OCI-LY3 (cell line): ENCODE results near the gene PPP1R3C.

Experiments used
- CTCF ChIP-seq: fragments of 200-600, 300-600 bp; sonication (generic); IDR thresholded peaks from 2 replicates; pipeline ENCODE4 v1.5.1; 2014; ENCODE audit warnings: antibody characterized with exemption, low read length, low read depth
- EZH2phosphoT487 ChIP-seq: fragments of 200-600 bp; shearing (Covaris generic); IDR thresholded peaks from 2 replicates; pipeline ENCODE4 v1.6.1; 2018; ENCODE audit warnings: antibody characterized with exemption, mixed run types, low read depth

- TF ChIP-seq CTCF: no peak
- no peak for TF ChIP-seq EZH2phosphoT487
Observed at GRCh38 chr10:91664426-91664825, 31.6 kb upstream of the PPP1R3C start.
